ENCODE data around the gene ARHGEF10L. TPM values are rescaled to one million over a fixed set of nuclear protein-coding genes. Genes with fewer than 3 reads are reported as not detected.
"Not testable (repeated sequence)": the region's sequence is repeated elsewhere in the genome, so short reads cannot be mapped to it uniquely, and the experiment has no call there.

The ARHGEF10L gene
- 10 to 100 TPM; 38.5 to 60.9 (median 48.7) TPM for polyA plus RNA-seq (ENCODE audit: insufficient read length in 4 of 4)

GRCh38 chr1:17539477-17540254 is at the start of gene ARHGEF10L:
ARHGEF10L (plus strand) TSS chr1:17539698; CDS start chr1:17580596, 40,898 bp downstream.
- DNase-seq (ENCODE audit: low read depth in 4 of 4, low spot score in 2 of 4), result no peak

GRCh38 chr1:17489768-17490417 is 49.6 kb upstream of the ARHGEF10L start:
- DNase-seq (ENCODE audit: low read depth in 4 of 4, low spot score in 2 of 4), result not testable (repeated sequence)

- DNase-seq (ENCODE audit: low read depth in 4 of 4, low spot score in 2 of 4), result not testable (repeated sequence)
Observed at GRCh38 chr1:17490667-17491066, 48.8 kb upstream of the ARHGEF10L start.

- no peak for DNase-seq (ENCODE audit: low read depth in 4 of 4, low spot score in 2 of 4)
Observed at GRCh38 chr1:17494114-17494729, 45.3 kb upstream of the ARHGEF10L start.

GRCh38 chr1:17496419-17496818 is 43.1 kb upstream of the ARHGEF10L start:
- no peak for DNase-seq (ENCODE audit: low read depth in 4 of 4, low spot score in 2 of 4)

- no peak for DNase-seq (ENCODE audit: low read depth in 4 of 4, low spot score in 2 of 4)
Observed at GRCh38 chr1:17498214-17498613, 41.3 kb upstream of the ARHGEF10L start.

GRCh38 chr1:17502326-17502778 is 37.1 kb upstream of the ARHGEF10L start:
- no peak for DNase-seq (ENCODE audit: low read depth in 4 of 4, low spot score in 2 of 4)

- no peak for DNase-seq (ENCODE audit: low read depth in 4 of 4, low spot score in 2 of 4)
Observed at GRCh38 chr1:17503146-17503545, 36.4 kb upstream of the ARHGEF10L start.

GRCh38 chr1:17507200-17507599 is 32.3 kb upstream of the ARHGEF10L start:
- not testable (repeated sequence) for DNase-seq (ENCODE audit: low read depth in 4 of 4, low spot score in 2 of 4)

GRCh38 chr1:17507915-17508314 is 31.6 kb upstream of the ARHGEF10L start:
- DNase-seq (ENCODE audit: low read depth in 4 of 4, low spot score in 2 of 4), result no peak

- DNase-seq (ENCODE audit: low read depth in 4 of 4, low spot score in 2 of 4), result no peak
Observed at GRCh38 chr1:17509363-17509762, 30.1 kb upstream of the ARHGEF10L start.

- DNase-seq (ENCODE audit: low read depth in 4 of 4, low spot score in 2 of 4), result no peak
Observed at GRCh38 chr1:17510138-17510537, 29.4 kb upstream of the ARHGEF10L start.

- no peak for DNase-seq (ENCODE audit: low read depth in 4 of 4, low spot score in 2 of 4)
Observed at GRCh38 chr1:17511188-17511587, 28.3 kb upstream of the ARHGEF10L start.

- no peak for DNase-seq (ENCODE audit: low read depth in 4 of 4, low spot score in 2 of 4)
Observed at GRCh38 chr1:17513131-17513530, 26.4 kb upstream of the ARHGEF10L start.

- no peak for DNase-seq (ENCODE audit: low read depth in 4 of 4, low spot score in 2 of 4)
Observed at GRCh38 chr1:17514776-17515175, 24.7 kb upstream of the ARHGEF10L start.

- DNase-seq (ENCODE audit: low read depth in 4 of 4, low spot score in 2 of 4), result no peak
Observed at GRCh38 chr1:17515902-17516301, 23.6 kb upstream of the ARHGEF10L start.

- DNase-seq (ENCODE audit: low read depth in 4 of 4, low spot score in 2 of 4), result no peak
Observed at GRCh38 chr1:17516303-17517214, 22.9 kb upstream of the ARHGEF10L start.

- no peak for DNase-seq (ENCODE audit: low read depth in 4 of 4, low spot score in 2 of 4)
Observed at GRCh38 chr1:17520041-17520440, 19.5 kb upstream of the ARHGEF10L start.

- no peak for DNase-seq (ENCODE audit: low read depth in 4 of 4, low spot score in 2 of 4)
Observed at GRCh38 chr1:17520473-17521319, 18.8 kb upstream of the ARHGEF10L start.
